GM23248 (cell line): ENCODE data around the gene MRTFA. TPM values are rescaled to one million over a fixed set of nuclear protein-coding genes. Genes with fewer than 3 reads are reported as not detected.

ENCODE experiments used
- DNase-seq: peaks from one replicate; pipeline ENCODE4 v3.0.0-alpha.2; 2015
- H2AFZ ChIP-seq: fragments of 200-600 bp; sonication (generic); 2 replicates; pipeline ENCODE4 v1.6.1; 2016; ENCODE audit warnings: antibody characterized with exemption
- H3F3A ChIP-seq: fragments of 200-600 bp; sonication (generic); 2 replicates; pipeline ENCODE4 v1.6.1; 2016; ENCODE audit warnings: mild to moderate bottlenecking, antibody characterized with exemption, mixed run types; ENCODE audit not compliant: insufficient read depth
- H3K27ac ChIP-seq: fragments of 200-600 bp; sonication (generic); 2 replicates; pipeline ENCODE4 v1.5.1; 2016; ENCODE audit warnings: mild to moderate bottlenecking
- H3K27me3 ChIP-seq: fragments of 200-600 bp; sonication (generic); replicated peaks from 2 replicates; pipeline ENCODE4 v1.6.1; 2016; ENCODE audit warnings: mild to moderate bottlenecking; ENCODE audit not compliant: insufficient read depth
- H3K36me3 ChIP-seq: fragments of 200-600 bp; sonication (generic); 2 replicates; pipeline ENCODE4 v1.6.1; 2016; ENCODE audit warnings: low read depth, mild to moderate bottlenecking
- H3K4me1 ChIP-seq: fragments of 200-600 bp; sonication (generic); 2 replicates; pipeline ENCODE4 v1.6.1; 2016; ENCODE audit warnings: mild to moderate bottlenecking; ENCODE audit not compliant: insufficient read depth
- H3K4me2 ChIP-seq: fragments of 200-600 bp; sonication (generic); one replicate; pipeline ENCODE4 v1.6.1; 2016; ENCODE audit warnings: mild to moderate bottlenecking; ENCODE audit not compliant: unreplicated experiment
- H3K4me3 ChIP-seq: fragments of 200-600 bp; sonication (generic); 2 replicates; pipeline ENCODE4 v1.5.1; 2016; ENCODE audit warnings: mild to moderate bottlenecking
- H3K79me2 ChIP-seq: fragments of 200-600 bp; sonication (generic); 2 replicates; pipeline ENCODE4 v1.6.1; 2016; ENCODE audit warnings: mild to moderate bottlenecking; ENCODE audit not compliant: insufficient read depth
- H3K9ac ChIP-seq: fragments of 200-600 bp; sonication (generic); 2 replicates; pipeline ENCODE4 v1.6.1; 2016; ENCODE audit warnings: mild to moderate bottlenecking
- H3K9me2 ChIP-seq: fragments of 200-600 bp; sonication (generic); 2 replicates; pipeline ENCODE4 v1.6.1; 2016; ENCODE audit warnings: mixed run types, mild to moderate bottlenecking, moderate library complexity; ENCODE audit not compliant: insufficient read depth
- H3K9me3 ChIP-seq: fragments of 200-600 bp; sonication (generic); one replicate; pipeline ENCODE4 v1.6.1; 2017; ENCODE audit warnings: low read depth
- H4K20me1 ChIP-seq: fragments of 200-600 bp; sonication (generic); 2 replicates; pipeline ENCODE4 v1.6.0; 2016; ENCODE audit not compliant: insufficient read depth
- EZH2 ChIP-seq: fragments of 200-600 bp; sonication (generic); IDR thresholded peaks from 2 replicates; pipeline ENCODE4 v1.6.1; 2018; ENCODE audit warnings: antibody characterized with exemption, mild to moderate bottlenecking; ENCODE audit not compliant: insufficient read depth, poor library complexity, severe bottlenecking
- EZH2phosphoT487 ChIP-seq: fragments of 200-600 bp; sonication (generic); IDR thresholded peaks from 2 replicates; pipeline ENCODE4 v1.6.1; 2018; ENCODE audit warnings: antibody characterized with exemption, moderate library complexity, mild to moderate bottlenecking, low read depth; ENCODE audit not compliant: insufficient read depth
- WGBS, 2 experiments: methylation state at CpG; one replicate each; pipeline ENCODE4 v1.1.6; 2015 to 2017; ENCODE audit warnings: low lambda C conversion rate in 2 of 2, low coverage in 1 of 2; ENCODE audit errors: missing lambda C conversion rate in 2 of 2; 5-methylcytosine and 5-hydroxymethylcytosine counted together
- in situ Hi-C: fragments of 300-500 bp; cut with MboI; formaldehyde crosslinking; loops from 2 replicates; pipeline ENCODE4 v1.15.0; 2020
- polyA plus RNA-seq: library from polyadenylated mRNA; unstranded; fragments of >200 nt; fragmentation: Nextera tagmentation; extraction: Ambion mirVana; gene quantifications from 2 replicates; pipeline ENCODE4 v1.2.1, GENCODE V29; 2016
- total RNA-seq: library from RNA; depleted of rRNA; stranded (reverse); fragments of >200 nt; shearing (Covaris generic); gene quantifications from 2 replicates; pipeline ENCODE4 v1.2.3, GENCODE V29; 2014

The MRTFA gene
- total and polyA plus RNA-seq, 2 experiments from 2014 or later, result 24.2 to 49.2 TPM

DNA sequence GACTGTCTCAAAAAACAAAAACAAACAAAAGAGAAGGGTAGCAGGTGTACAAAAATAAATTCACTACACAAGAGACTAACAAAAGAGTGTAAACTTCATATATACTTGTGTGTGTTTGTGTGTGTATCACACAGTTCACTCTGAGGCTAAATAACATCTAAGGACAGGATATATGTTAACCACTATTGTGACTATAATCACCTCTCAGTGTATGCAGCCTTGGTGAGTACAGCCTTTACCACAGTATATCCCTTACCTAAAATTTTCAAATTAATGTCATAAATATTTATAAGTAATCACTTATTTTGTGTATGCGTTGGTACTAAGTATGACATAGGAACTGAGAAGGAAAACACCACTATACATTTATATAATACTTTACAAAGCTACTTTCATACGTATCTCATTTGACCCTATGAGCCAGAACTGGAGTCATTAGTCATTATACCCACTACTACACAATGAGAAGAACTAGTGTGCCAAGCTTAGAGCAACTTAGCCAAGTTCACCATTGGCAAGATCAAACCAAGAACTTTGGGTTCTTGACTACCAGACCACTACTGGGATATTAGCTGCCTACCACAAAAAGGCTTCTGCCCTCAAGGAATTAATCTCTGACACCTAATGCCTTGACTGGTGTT lies 149.4 kb downstream of the MRTFA start:
- peaks cover 52% of the 10 kb centered on the region for H3K4me1 ChIP-seq
- peaks cover 91% of the 10 kb centered on the region for H3K79me2 ChIP-seq
- no peaks in the 10 kb centered on the region for H3K27me3 ChIP-seq
- in situ Hi-C loops, result no loop called here
- no peak for DNase-seq
- no peaks in the 10 kb centered on the region for H3K36me3 ChIP-seq
- no peak overlapping the region for H2AFZ ChIP-seq
- H3K9me2 ChIP-seq, result no peaks in the 10 kb centered on the region
- TF ChIP-seq EZH2phosphoT487 (no peak), EZH2 (no peak)
- H3K4me2 ChIP-seq, result no peak overlapping the region
- peaks cover 38% of the 10 kb centered on the region for H3F3A ChIP-seq
- H4K20me1 ChIP-seq, result no peaks in the 10 kb centered on the region
- no peaks in the 10 kb centered on the region for H3K9me3 ChIP-seq
- WGBS, 2 experiments, result 75 to 77% methylated on average over 2 of the region's 2 CpGs
- no peak overlapping the region for H3K9ac ChIP-seq
- H3K4me3 ChIP-seq, result no peak overlapping the region
- no peak overlapping the region for H3K27ac ChIP-seq

DNA sequence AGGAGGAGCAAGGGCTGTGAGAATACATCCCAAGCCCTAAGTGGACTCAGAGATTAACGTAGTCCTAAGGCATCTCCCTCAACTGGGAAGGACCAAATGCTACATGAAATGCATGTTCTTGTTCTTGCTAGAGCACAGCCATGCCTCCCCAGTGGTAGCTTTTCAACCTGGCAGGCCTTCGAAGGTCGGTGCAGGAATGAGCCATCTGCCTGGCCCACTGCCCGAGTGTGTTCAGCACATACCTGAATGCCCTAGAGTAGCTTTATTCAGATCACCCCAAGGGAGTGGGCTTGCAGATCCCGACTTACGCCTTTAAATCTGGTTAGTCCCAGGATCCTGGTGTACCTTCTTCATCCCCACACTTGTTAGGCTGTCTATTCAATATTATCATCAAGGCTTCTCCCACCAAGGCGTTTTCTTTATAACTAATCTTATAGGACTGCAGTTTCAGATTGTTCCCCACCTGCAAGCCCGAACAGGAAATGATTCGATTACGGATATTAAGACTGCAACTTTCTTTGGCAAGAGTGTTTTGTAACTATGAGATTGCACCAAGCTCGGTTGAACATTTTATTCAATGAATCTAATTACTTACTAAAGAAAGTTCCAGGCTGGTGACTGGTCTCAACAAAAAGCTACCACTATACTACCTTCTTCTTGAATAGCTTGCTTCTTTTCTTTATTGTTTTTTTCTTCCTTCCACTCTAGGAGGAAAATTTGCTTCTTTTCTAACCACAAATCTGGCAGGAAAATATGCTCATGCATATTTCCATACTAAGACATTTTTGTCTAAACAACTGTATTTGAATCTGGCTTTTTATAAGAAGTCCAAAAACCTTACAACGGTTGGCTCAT lies 150.5 kb downstream of the MRTFA start:
- H2AFZ ChIP-seq, result no peak overlapping the region
- peak overlapping the region; percentile 79 for H3K27ac ChIP-seq
- H3K9me2 ChIP-seq, result no peaks in the 10 kb centered on the region
- peaks cover 91% of the 10 kb centered on the region for H3K79me2 ChIP-seq
- in situ Hi-C loops, result no loop called here
- 81 to 84% methylated on average over 12 of the region's 12 CpGs for WGBS, 2 experiments
- peaks cover 48% of the 10 kb centered on the region for H3K4me1 ChIP-seq
- TF ChIP-seq EZH2phosphoT487, result no peak
- TF ChIP-seq EZH2, result no peak
- peaks cover 32% of the 10 kb centered on the region for H3F3A ChIP-seq
- DNase-seq, result peak; percentile 53
- no peaks in the 10 kb centered on the region for H3K27me3 ChIP-seq
- H3K4me2 ChIP-seq, result peak overlapping the region; percentile 17
- 0 out of 2 replicates have a peak overlapping the region, but pooled peaks have one; percentile 6 for H3K4me3 ChIP-seq
- H3K9ac ChIP-seq, result no peak overlapping the region
- H4K20me1 ChIP-seq, result no peaks in the 10 kb centered on the region
- no peaks in the 10 kb centered on the region for H3K36me3 ChIP-seq
- no peaks in the 10 kb centered on the region for H3K9me3 ChIP-seq

DNA sequence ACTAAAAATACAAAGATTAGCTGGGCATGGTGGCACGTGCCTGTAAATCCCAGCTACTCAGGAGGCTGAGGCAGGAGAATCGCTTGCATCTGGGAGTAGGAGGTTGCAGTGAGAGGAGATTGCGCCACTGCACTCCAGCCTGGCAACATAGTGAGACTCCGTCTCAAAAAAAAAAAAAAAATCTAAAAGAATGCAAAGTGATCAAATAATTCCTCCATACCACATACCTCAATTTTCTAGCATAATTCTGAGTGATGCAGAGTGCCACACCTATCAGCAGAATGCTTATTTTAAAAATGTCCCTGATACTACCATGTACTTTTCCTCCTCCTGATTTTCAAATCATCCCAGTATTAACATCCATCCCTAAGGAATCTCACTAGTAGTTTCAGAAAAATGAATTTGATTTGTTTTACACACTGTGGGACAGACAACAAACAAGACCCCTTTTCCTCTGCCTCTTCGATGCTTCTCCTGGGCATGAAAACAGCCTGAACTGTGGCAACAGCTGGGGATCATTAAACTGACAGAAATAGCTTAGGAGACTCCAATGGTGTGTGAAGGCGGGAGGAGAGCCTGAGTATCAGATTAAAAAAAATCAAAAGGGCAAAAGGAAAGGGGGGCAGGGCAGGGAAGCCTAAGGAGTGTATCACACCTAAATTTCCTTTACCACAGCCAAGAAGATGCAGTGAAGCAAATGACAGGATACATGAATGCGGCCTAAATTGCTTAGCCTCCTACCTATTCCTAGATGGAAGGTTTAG lies 151.4 kb downstream of the MRTFA start:
- H3K9ac ChIP-seq, result peak overlapping the region; percentile 54

DNA sequence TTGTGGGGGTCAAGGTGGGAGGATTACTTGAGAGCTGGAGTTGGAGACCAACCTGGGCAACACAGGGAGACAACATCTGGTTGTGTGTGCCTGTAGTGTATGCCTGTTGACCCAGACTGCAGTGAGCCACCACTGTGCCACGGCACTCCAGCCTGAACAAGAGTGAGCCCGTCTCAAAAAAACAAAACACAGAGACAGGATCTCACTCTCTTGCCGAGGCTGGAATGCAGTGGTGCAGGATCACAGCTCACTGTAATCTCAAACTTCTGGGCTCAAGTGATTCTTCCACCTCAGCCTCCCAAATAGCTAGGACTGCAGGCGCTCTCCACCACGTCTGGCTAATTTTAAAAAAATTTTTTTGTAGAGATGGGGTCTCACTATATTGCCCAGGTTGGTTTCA lies 153.6 kb downstream of the MRTFA start:
- Histone ChIP-seq H3K27me3 (no peaks in the 10 kb centered on the region), H3K36me3 (no peaks in the 10 kb centered on the region), H4K20me1 (no peaks in the 10 kb centered on the region), H3K4me1 (peaks cover 73% of the 10 kb centered on the region), H3F3A (peaks cover 38% of the 10 kb centered on the region), H3K9me3 (no peaks in the 10 kb centered on the region), H3K79me2 (peaks cover 91% of the 10 kb centered on the region), H3K27ac (no peak overlapping the region), H3K9ac (no peak overlapping the region), H2AFZ (no peak overlapping the region), H3K4me2 (no peak overlapping the region), H3K9me2 (no peaks in the 10 kb centered on the region), H3K4me3 (no peak overlapping the region)
- TF ChIP-seq EZH2phosphoT487 (no peak), EZH2 (no peak)
- in situ Hi-C loops, result no loop called here
- 84 to 89% methylated on average over 5 of the region's 5 CpGs for WGBS, 2 experiments
- no peak for DNase-seq

More for the DNA sequence above, 151.4 kb downstream of the MRTFA start:
- DNase-seq, result peak; percentile 60
- H3K4me2 ChIP-seq, result peak overlapping the region; percentile 42
- no peaks in the 10 kb centered on the region for H3K27me3 ChIP-seq
- H3K9me2 ChIP-seq, result no peaks in the 10 kb centered on the region
- in situ Hi-C loops, result no loop called here
- H3K27ac ChIP-seq, result peak overlapping the region; percentile 79
- WGBS, 2 experiments, result 37 to 45% methylated on average over 7 of the region's 7 CpGs
- TF ChIP-seq EZH2phosphoT487 (no peak), EZH2 (no peak)
- H3K9me3 ChIP-seq, result no peaks in the 10 kb centered on the region
- no peaks in the 10 kb centered on the region for H3K36me3 ChIP-seq
- H3K79me2 ChIP-seq, result peaks cover 91% of the 10 kb centered on the region
- H2AFZ ChIP-seq, result no peak overlapping the region
- H3K4me1 ChIP-seq, result peaks cover 52% of the 10 kb centered on the region
- H3F3A ChIP-seq, result peaks cover 32% of the 10 kb centered on the region
- 0 out of 2 replicates have a peak overlapping the region, but pooled peaks have one; percentile 15 for H3K4me3 ChIP-seq
- H4K20me1 ChIP-seq, result no peaks in the 10 kb centered on the region
